Dermis microvascular lymphatic vessel endothelial cell (primary cell): ENCODE data around the gene SNX22. TPM values are rescaled to one million over a fixed set of nuclear protein-coding genes. Genes with fewer than 3 reads are reported as not detected.
A peak's percentile ranks its signal among the peaks of the same experiment; 100 is the strongest.

Experiments
- DNase-seq, 2 donors: peaks; one replicate each; pipeline versions ENCODE4 v3.0.0 to v3.0.0-alpha.2; 2010; ENCODE audit warnings: low read depth in 2 of 2
- total RNA-seq: library from RNA; depleted of rRNA; stranded (reverse); fragments of >200 nt; gene quantifications from 2 replicates; pipeline ENCODE4 v1.2.1, GENCODE V29; 2014

Gene SNX22
- total RNA-seq, 1 donor from 2014 or later = under 0.01 TPM

GRCh38 chr15:64155802-64156651 lies 4.5 kb downstream of the SNX22 start:
- no peak for DNase-seq

- no peak for DNase-seq
These were observed 5.3 kb downstream of the SNX22 start for GRCh38 chr15:64156652-64157331.

GRCh38 chr15:64157599-64158125 lies 6.1 kb downstream of the SNX22 start:
- DNase-seq = no peak

GRCh38 chr15:64158363-64159134 lies 7.0 kb downstream of the SNX22 start:
- no peak for DNase-seq

GRCh38 chr15:64161688-64162477 lies 10.4 kb downstream of the SNX22 start:
- DNase-seq = no peak

- DNase-seq = no peak
These were observed 10.9 kb downstream of the SNX22 start for GRCh38 chr15:64162478-64162868.

- DNase-seq = peak; percentile 90 to 98
These were observed 11.5 kb downstream of the SNX22 start, which contains the start of gene PPIB for GRCh38 chr15:64162869-64163658. Gene PPIB, minus strand, starts transcription at chr15:64163022. Its CDS starts 36 bp downstream, at chr15:64162986.

- DNase-seq = peak; percentile 72 to 76
These were observed 12.3 kb downstream of the SNX22 start for GRCh38 chr15:64163659-64164362.

GRCh38 chr15:64164436-64164835 lies 12.9 kb downstream of the SNX22 start:
- no peak for DNase-seq

- no peak for DNase-seq
These were observed 14.8 kb downstream of the SNX22 start for GRCh38 chr15:64166102-64166890.

- no peak for DNase-seq
These were observed 28.8 kb downstream of the SNX22 start for GRCh38 chr15:64180235-64180824.

GRCh38 chr15:64182859-64183370 lies 31.4 kb downstream of the SNX22 start:
- DNase-seq = no peak

GRCh38 chr15:64185146-64185911 lies 33.8 kb downstream of the SNX22 start:
- DNase-seq = no peak

- DNase-seq = no peak
These were observed 36.1 kb downstream of the SNX22 start for GRCh38 chr15:64187396-64188191.

- no peak for DNase-seq
These were observed 40.7 kb downstream of the SNX22 start for GRCh38 chr15:64191971-64192830.
